ENCODE results near the gene PCDH8. TPM values are rescaled to one million over a fixed set of nuclear protein-coding genes. Genes with fewer than 3 reads are reported as not detected.
"Not testable (repeated sequence)": the region's sequence is repeated elsewhere in the genome, so short reads cannot be mapped to it uniquely, and the experiment has no call there.

The PCDH8 gene
- total RNA-seq, 1 donor from 2014 or later = not detected

DNA sequence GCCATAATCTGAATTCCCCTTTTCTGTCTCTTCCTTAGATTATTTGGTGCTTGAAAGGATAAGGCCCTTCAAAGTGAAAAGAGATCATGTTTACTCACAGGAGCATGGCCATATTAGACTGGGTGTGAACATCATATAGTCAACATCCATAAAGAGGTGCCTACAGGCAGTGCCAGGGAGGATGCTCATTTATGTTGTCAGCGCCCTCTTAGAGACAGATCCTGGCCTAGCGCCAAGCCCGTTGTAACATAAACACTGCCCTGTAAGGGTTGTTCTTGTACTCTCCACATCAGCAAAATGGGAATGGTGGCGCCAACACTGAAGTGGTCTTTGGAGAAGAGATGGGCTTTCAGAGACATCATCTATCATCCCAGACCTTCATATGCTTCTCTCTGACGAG, 16.1 kb downstream of the PCDH8 start:
- intact Hi-C loops (cut with DNase I) = no loop called here
- Histone ChIP-seq H3K36me3 (no peaks in the 10 kb centered on the region), H3K9me3 (no peaks in the 10 kb centered on the region), H3K27ac (no peak overlapping the region), H3K4me1 (no peaks in the 10 kb centered on the region), H3K27me3 (no peaks in the 10 kb centered on the region), H3K4me3 (no peak overlapping the region)
- DNase-seq (ENCODE audit: low spot score in 2 of 2) = no peak
- TF ChIP-seq, protein P1, sequence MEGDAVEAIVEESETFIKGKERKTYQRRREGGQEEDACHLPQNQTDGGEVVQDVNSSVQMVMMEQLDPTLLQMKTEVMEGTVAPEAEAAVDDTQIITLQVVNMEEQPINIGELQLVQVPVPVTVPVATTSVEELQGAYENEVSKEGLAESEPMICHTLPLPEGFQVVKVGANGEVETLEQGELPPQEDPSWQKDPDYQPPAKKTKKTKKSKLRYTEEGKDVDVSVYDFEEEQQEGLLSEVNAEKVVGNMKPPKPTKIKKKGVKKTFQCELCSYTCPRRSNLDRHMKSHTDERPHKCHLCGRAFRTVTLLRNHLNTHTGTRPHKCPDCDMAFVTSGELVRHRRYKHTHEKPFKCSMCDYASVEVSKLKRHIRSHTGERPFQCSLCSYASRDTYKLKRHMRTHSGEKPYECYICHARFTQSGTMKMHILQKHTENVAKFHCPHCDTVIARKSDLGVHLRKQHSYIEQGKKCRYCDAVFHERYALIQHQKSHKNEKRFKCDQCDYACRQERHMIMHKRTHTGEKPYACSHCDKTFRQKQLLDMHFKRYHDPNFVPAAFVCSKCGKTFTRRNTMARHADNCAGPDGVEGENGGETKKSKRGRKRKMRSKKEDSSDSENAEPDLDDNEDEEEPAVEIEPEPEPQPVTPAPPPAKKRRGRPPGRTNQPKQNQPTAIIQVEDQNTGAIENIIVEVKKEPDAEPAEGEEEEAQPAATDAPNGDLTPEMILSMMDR (IDR thresholded peaks at IDR 0.05) = no peak

DNA sequence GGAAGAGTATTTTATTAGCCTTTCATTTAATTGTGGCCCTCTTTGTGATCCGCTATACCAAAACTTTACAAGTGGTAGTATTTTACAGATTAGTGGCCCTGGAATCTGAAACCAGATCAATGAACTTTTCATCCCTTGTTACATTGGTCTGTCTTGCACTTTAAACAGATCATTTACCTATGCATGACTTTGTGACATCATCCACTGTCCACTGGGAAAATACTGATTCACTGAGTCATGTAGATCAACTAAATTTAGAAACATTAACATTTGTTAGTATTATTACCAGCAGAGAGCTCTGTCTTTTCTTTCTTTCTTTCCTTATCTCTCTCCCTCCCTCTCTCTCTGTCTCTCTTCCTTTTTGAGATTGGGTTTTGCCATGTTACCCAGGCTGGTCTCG, 17.5 kb downstream of the PCDH8 start:
- Histone ChIP-seq H3K4me3 (no peak overlapping the region), H3K27me3 (no peaks in the 10 kb centered on the region), H3K27ac (no peak overlapping the region), H3K36me3 (no peaks in the 10 kb centered on the region), H3K9me3 (no peaks in the 10 kb centered on the region), H3K4me1 (no peaks in the 10 kb centered on the region)
- TF ChIP-seq, protein P1 (IDR thresholded peaks at IDR 0.05) = no peak
- intact Hi-C loops (cut with DNase I) = no loop called here
- DNase-seq (ENCODE audit: low spot score in 2 of 2) = no peak

DNA sequence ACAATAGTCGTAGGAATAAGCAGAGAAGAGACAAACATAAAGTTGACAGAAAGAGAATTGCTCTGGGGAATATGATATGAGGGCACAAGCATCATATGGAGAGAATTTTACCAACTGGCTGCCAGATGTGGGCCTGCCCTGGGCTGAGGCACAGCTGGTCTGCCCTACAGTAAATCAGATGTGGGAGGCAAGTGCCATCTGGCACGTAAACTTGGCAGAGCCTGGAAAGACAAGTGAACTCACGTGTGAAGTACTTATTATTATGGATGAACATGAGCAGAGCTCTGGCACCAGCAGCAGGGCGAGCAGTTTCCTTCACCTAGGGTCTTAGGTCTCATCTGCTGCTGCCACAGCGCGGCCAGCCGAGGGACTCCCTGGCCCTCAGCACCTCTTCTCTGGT, 20.6 kb downstream of the PCDH8 start:
- no peaks in the 10 kb centered on the region for H3K4me1 ChIP-seq
- no peaks in the 10 kb centered on the region for H3K36me3 ChIP-seq
- no peaks in the 10 kb centered on the region for H3K27me3 ChIP-seq
- no peaks in the 10 kb centered on the region for H3K9me3 ChIP-seq
- no peak for DNase-seq (ENCODE audit: low spot score in 2 of 2)
- intact Hi-C loops (cut with DNase I) = no loop called here
- no peak overlapping the region for H3K4me3 ChIP-seq
- H3K27ac ChIP-seq = no peak overlapping the region
- TF ChIP-seq, protein P1 (IDR thresholded peaks at IDR 0.05) = no peak

DNA sequence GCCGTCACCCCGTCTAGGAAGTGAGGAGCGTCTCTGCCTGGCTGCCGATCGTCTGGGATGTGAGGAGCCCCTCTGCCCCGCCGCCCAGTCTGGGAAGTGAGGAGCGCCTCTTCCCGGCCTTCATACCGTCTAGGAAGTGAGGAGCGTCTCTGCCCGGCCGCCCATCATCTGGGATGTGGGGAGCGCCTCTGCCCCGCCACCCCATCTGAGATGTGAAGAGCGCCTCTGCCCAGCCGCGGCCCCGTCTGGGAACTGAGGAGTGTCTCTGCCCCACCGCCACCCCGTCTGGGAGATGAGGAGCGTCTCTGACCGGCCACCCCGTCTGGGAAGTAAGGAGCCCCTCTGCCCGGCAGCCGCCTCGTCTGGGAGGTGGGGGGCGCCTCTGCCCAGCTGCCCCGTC, 30.6 kb downstream of the PCDH8 start:
- H3K27ac ChIP-seq; H3K9me3 ChIP-seq; H3K36me3 ChIP-seq; intact Hi-C loops (cut with DNase I); H3K27me3 ChIP-seq; DNase-seq (ENCODE audit: low spot score in 2 of 2); H3K4me3 ChIP-seq; H3K4me1 ChIP-seq: not testable (repeated sequence)

DNA sequence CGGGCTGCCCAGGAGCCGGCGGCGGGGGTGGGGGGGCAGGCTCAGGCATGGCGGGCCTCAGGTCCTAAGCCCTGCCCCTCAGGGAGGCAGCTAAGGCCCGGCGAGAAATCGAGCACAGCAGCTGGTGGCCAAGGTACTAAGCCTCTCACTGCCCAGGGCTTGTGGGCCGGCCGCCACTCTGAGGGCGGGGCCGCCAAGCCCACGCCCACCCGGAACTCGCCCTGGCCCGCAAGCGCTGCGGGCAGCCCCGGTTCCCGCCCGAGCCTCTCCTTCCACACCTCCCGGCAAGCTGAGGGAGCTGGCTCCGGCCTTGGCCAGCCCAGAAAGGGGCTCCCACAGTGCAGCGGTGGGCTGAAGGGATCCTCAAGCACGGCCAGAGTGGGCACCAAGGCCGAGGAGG, 33.1 kb downstream of the PCDH8 start:
- Histone ChIP-seq H3K4me3 (no peak overlapping the region), H3K9me3 (no peaks in the 10 kb centered on the region), H3K36me3 (no peaks in the 10 kb centered on the region), H3K27ac (no peak overlapping the region), H3K4me1 (no peaks in the 10 kb centered on the region), H3K27me3 (no peaks in the 10 kb centered on the region)
- intact Hi-C loops (cut with DNase I) = no loop called here
- TF ChIP-seq, protein P1 (IDR thresholded peaks at IDR 0.05) = no peak
- no peak for DNase-seq (ENCODE audit: low spot score in 2 of 2)

DNA sequence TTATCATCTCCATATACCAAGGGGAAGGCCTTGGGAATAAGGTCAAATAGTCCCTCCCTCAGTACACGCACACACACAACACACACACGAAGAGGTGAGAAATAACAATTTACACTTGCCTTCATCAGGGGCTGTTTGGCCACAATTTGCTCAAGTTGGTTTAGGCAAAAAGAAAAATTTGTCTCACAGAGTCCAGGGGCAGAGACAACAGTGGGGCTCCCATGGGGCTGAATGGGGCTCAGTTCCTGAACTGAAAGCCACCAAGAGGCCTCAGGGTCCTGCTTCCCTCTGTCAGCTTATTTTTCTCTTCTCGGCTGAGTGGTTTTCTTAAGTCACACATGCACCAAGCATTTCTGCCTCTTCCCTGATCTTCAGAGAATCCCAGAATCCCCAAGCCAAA, 35.5 kb downstream of the PCDH8 start:
- H3K4me1 ChIP-seq = no peaks in the 10 kb centered on the region
- no peaks in the 10 kb centered on the region for H3K27me3 ChIP-seq
- H3K9me3 ChIP-seq = no peaks in the 10 kb centered on the region
- TF ChIP-seq, protein P1 (IDR thresholded peaks at IDR 0.05) = no peak
- intact Hi-C loops (cut with DNase I) = no loop called here
- no peaks in the 10 kb centered on the region for H3K36me3 ChIP-seq
- no peak overlapping the region for H3K4me3 ChIP-seq
- H3K27ac ChIP-seq = no peak overlapping the region
- no peak for DNase-seq (ENCODE audit: low spot score in 2 of 2)

Data from ascending aorta (tissue), 2 donors.